Stimulated activated CD8-positive, alpha-beta memory T cell treated with anti-CD3 and anti-CD28 coated beads, Interleukin-4, amount 100 ng/mL, for 48 hours (primary cell): Measurements from ENCODE around the gene CENPQ.
"Not testable (repeated sequence)": the region's sequence is repeated elsewhere in the genome, so short reads cannot be mapped to it uniquely, and the experiment has no call there.

Source experiments
- DNase-seq: peaks from one replicate; pipeline ENCODE4 v3.0.0-alpha.2; 2020

Gene CENPQ

GRCh38 chr6:49462927-49463611, at the start of gene CENPQ, which contains the start of gene MMUT:
Gene CENPQ, plus strand, starts transcription at chr6:49463370. Its CDS starts 6,807 bp downstream, at chr6:49470177.
Gene MMUT, minus strand, starts transcription at chr6:49463253. Its CDS starts 3,787 bp downstream, at chr6:49459466.
- DNase-seq: peak; percentile 92

- DNase-seq: no peak
Observed at GRCh38 chr6:49415358-49415757, 47.8 kb upstream of the CENPQ start.

GRCh38 chr6:49416195-49416594, 47.0 kb upstream of the CENPQ start:
- no peak for DNase-seq

GRCh38 chr6:49423817-49424216, 39.4 kb upstream of the CENPQ start:
- DNase-seq: no peak

GRCh38 chr6:49430187-49430586, 33.0 kb upstream of the CENPQ start:
- no peak for DNase-seq

GRCh38 chr6:49430866-49431265, 32.3 kb upstream of the CENPQ start:
- no peak for DNase-seq

GRCh38 chr6:49453221-49453620, 9.9 kb upstream of the CENPQ start:
- DNase-seq: no peak

- DNase-seq: no peak
Observed at GRCh38 chr6:49454787-49455709, 8.1 kb upstream of the CENPQ start.

GRCh38 chr6:49457771-49458170, 5.4 kb upstream of the CENPQ start:
- DNase-seq: no peak

GRCh38 chr6:49462071-49462470, 1.1 kb upstream of the CENPQ start:
- no peak for DNase-seq

GRCh38 chr6:49462599-49462926, 607 bp upstream of the CENPQ start:
- DNase-seq: no peak

- DNase-seq: no peak
Observed at GRCh38 chr6:49463612-49463967, 420 bp downstream of the CENPQ start.

GRCh38 chr6:49464691-49465090, 1.5 kb downstream of the CENPQ start:
- no peak for DNase-seq

GRCh38 chr6:49468042-49468441, 4.9 kb downstream of the CENPQ start:
- DNase-seq: no peak

GRCh38 chr6:49476564-49476963, 13.4 kb downstream of the CENPQ start:
- not testable (repeated sequence) for DNase-seq

GRCh38 chr6:49479308-49479970, 16.3 kb downstream of the CENPQ start:
- DNase-seq: no peak

GRCh38 chr6:49481846-49482245, 18.7 kb downstream of the CENPQ start:
- not testable (repeated sequence) for DNase-seq

GRCh38 chr6:49483380-49483779, 20.2 kb downstream of the CENPQ start:
- DNase-seq: not testable (repeated sequence)

GRCh38 chr6:49490633-49491032, 27.5 kb downstream of the CENPQ start:
- DNase-seq: no peak

GRCh38 chr6:49497304-49497703, 34.1 kb downstream of the CENPQ start:
- DNase-seq: no peak

GRCh38 chr6:49499126-49499525, 36.0 kb downstream of the CENPQ start:
- no peak for DNase-seq

- DNase-seq: no peak
Observed at GRCh38 chr6:49499623-49500022, 36.5 kb downstream of the CENPQ start, which contains the start of gene GLYATL3. Gene GLYATL3, plus strand, starts transcription at chr6:49499923. Its CDS starts 12,068 bp downstream, at chr6:49511991.

- no peak for DNase-seq
Observed at GRCh38 chr6:49504666-49505065, 41.5 kb downstream of the CENPQ start.
